ENCODE results near the gene TCEAL1. TPM values are rescaled to one million over a fixed set of nuclear protein-coding genes. Genes with fewer than 3 reads are reported as not detected.

Gene TCEAL1
- total RNA-seq, 1 experiment from 2014 or later: 4.9 TPM

DNA sequence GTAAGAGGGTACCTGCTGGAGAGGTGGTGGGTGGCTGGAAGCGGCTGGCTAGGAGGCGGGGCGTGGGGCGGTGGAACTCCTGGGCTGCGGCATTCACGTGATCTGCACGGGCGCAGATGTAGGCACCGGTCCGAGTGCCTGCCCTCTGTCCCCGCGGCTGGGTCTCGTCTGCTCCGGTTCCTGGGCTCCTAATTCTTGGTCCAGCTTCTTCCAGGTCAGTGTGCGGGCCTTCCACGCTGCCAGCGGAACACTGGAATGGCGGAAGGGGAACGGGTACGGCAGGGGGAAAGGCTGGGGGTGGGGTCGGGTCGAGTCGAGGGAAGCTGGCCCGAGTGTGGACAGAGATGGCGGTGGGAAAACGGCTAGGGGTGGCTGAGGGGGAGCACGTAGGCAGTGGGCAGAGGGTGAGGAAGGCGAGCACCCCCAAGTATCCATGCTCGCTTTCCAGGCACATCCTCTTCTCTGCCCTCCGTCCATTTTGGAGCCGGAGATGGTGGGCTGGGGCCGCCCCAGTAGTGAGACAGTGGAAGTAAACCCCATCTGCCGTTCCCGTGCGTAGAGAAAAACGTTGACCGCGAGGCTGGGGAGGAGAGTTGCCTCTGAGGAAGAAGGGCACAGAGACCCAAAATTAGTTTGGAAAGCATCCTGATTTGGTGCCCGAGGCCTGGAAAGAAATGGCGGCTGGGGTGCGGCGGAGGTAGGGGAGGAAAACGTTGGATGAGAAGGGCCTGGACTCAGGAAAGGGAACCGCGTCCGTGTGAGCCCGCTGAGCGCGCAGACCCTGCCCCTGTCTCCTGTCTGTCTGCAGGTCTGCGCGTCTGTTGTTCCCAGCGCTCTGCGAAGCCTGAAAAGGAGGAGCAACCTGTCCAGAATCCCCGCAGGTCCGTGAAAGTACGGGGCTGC lies 43.1 kb upstream of the TCEAL1 start, which contains the start of gene TCEAL4:
Gene TCEAL4 (plus strand): TSS at position 105 of the 903 bp plus-strand sequence. CDS start 1,161 bp downstream, outside the sequence.
- ChIA-PET CTCF (interaction anchor here (1.1 kb wide), 1 partner anchor 44 kb away, joined by 4 read pairs; no protein-coding TSS in a partner anchor), POLR2A (no interaction called here)
- H3K4me3 Mint-ChIP-seq: peak within 1 kb of the TSS; percentile 87
- TF ChIP-seq SP1 (CRISPR knock-in tag; conservative IDR thresholded peaks at IDR 0.05) (0 out of 2 replicates have a peak, but pooled peaks have one; percentile 30), MAX (CRISPR knock-in tag; IDR thresholded peaks at IDR 0.05) (0 out of 2 replicates have a peak, but pooled peaks have one; percentile 2), USF1 (CRISPR knock-in tag; IDR thresholded peaks at IDR 0.05) (0 out of 2 replicates have a peak, but pooled peaks have one; percentile 47), MLX (CRISPR knock-in tag; IDR thresholded peaks at IDR 0.05) (no peak)
- TF ChIP-seq, protein P1, sequence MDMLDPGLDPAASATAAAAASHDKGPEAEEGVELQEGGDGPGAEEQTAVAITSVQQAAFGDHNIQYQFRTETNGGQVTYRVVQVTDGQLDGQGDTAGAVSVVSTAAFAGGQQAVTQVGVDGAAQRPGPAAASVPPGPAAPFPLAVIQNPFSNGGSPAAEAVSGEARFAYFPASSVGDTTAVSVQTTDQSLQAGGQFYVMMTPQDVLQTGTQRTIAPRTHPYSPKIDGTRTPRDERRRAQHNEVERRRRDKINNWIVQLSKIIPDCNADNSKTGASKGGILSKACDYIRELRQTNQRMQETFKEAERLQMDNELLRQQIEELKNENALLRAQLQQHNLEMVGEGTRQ (CRISPR knock-in tag; IDR thresholded peaks at IDR 0.05): peak; percentile 77
- no peak within 1 kb of the TSS for H3K27ac Mint-ChIP-seq
- ATAC-seq: peak; percentile 94
- H3K9me3 Mint-ChIP-seq: 0 out of 2 replicates have a peak, but pooled peaks cover 3% of the 10 kb centered on the region
- peaks cover 9% of the 10 kb centered on the region for H3K4me1 Mint-ChIP-seq
- DNase-seq (ENCODE audit: low spot score): peak; percentile 49
- peaks cover 5% of the 10 kb centered on the region; the same call in 1 of the 2 replicates for H3K36me3 Mint-ChIP-seq
- H3K27me3 Mint-ChIP-seq (ENCODE audit: low read depth): peaks cover 23% of the 10 kb centered on the region

DNA sequence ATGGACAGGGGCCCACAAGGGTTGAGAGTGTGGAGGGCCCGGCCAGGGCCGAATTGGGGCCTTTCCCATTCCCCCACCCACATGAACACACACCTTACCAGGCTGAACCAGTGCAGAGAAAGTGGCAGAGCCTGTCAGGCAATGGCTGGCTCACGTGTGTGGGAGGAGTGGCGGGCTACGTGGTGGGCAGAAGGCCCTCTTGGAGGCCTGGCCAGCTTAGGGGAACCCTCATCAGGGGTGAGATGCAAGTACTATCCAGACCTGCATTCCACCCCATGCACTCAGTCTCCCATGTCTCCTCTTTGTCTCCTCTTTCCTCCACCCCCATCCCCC lies 42.5 kb upstream of the TCEAL1 start:
- H3K4me3 Mint-ChIP-seq: peak overlapping the region; percentile 87
- peak; percentile 11; the same call in 1 of the 2 replicates for ATAC-seq
- H3K27me3 Mint-ChIP-seq (ENCODE audit: low read depth): peaks cover 17% of the 10 kb centered on the region
- TF ChIP-seq NR2C2 (CRISPR knock-in tag; IDR thresholded peaks at IDR 0.05) (no peak), GABPB1 (CRISPR knock-in tag; IDR thresholded peaks at IDR 0.05) (no peak), ZMAT4 (CRISPR knock-in tag; IDR thresholded peaks at IDR 0.05) (no peak)
- TF ChIP-seq, protein P2, sequence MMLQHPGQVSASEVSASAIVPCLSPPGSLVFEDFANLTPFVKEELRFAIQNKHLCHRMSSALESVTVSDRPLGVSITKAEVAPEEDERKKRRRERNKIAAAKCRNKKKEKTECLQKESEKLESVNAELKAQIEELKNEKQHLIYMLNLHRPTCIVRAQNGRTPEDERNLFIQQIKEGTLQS (CRISPR knock-in tag; conservative IDR thresholded peaks at IDR 0.05): no peak
- TF ChIP-seq, protein P3, sequence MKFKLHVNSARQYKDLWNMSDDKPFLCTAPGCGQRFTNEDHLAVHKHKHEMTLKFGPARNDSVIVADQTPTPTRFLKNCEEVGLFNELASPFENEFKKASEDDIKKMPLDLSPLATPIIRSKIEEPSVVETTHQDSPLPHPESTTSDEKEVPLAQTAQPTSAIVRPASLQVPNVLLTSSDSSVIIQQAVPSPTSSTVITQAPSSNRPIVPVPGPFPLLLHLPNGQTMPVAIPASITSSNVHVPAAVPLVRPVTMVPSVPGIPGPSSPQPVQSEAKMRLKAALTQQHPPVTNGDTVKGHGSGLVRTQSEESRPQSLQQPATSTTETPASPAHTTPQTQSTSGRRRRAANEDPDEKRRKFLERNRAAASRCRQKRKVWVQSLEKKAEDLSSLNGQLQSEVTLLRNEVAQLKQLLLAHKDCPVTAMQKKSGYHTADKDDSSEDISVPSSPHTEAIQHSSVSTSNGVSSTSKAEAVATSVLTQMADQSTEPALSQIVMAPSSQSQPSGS (CRISPR knock-in tag; IDR thresholded peaks at IDR 0.05; ENCODE audit: borderline replicate concordance, low read depth): no peak
- 0 out of 2 replicates have a peak, but pooled peaks cover 3% of the 10 kb centered on the region for H3K9me3 Mint-ChIP-seq
- H3K4me1 Mint-ChIP-seq: peaks cover 9% of the 10 kb centered on the region
- ChIA-PET POLR2A (no interaction called here), CTCF (no interaction called here)
- DNase-seq (ENCODE audit: low spot score): no peak
- H3K27ac Mint-ChIP-seq: no peak overlapping the region
- peaks cover 5% of the 10 kb centered on the region; the same call in 1 of the 2 replicates for H3K36me3 Mint-ChIP-seq

DNA sequence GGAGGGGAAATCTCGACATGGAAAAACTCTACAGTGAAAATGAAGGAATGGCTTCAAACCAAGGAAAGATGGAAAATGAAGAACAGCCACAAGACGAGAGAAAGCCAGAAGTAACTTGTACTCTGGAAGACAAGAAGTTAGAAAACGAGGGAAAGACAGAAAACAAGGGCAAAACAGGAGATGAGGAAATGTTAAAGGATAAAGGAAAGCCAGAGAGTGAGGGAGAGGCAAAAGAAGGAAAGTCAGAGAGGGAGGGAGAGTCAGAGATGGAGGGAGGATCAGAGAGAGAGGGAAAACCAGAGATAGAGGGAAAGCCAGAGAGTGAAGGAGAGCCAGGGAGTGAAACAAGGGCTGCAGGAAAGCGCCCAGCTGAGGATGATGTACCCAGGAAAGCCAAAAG lies 42.1 kb upstream of the TCEAL1 start:
- CTCF ChIA-PET: no interaction called here
- Mint-ChIP-seq H3K36me3 (peaks cover 7% of the 10 kb centered on the region; the same call in 1 of the 2 replicates), H3K27me3 (ENCODE audit: low read depth) (peaks cover 13% of the 10 kb centered on the region; the same call in 1 of the 2 replicates), H3K4me3 (peak overlapping the region; percentile 87), H3K27ac (no peak overlapping the region), H3K9me3 (0 out of 2 replicates have a peak, but pooled peaks cover 3% of the 10 kb centered on the region), H3K4me1 (peaks cover 9% of the 10 kb centered on the region)
- ATAC-seq: no peak
- POLR2A ChIA-PET: no interaction called here
- DNase-seq (ENCODE audit: low spot score): no peak
- TF ChIP-seq ATF1 (CRISPR knock-in tag; IDR thresholded peaks at IDR 0.05) (no peak), PRDM15 (CRISPR knock-in tag; IDR thresholded peaks at IDR 0.05) (no peak), E2F5 (CRISPR knock-in tag; IDR thresholded peaks at IDR 0.05) (no peak), ZNF416 (CRISPR knock-in tag; IDR thresholded peaks at IDR 0.05) (no peak), PRRX2 (CRISPR knock-in tag; IDR thresholded peaks at IDR 0.05) (no peak), ZNF317 (CRISPR knock-in tag; IDR thresholded peaks at IDR 0.05; ENCODE audit: borderline replicate concordance, low read depth) (no peak)
- TF ChIP-seq, protein P3 (CRISPR knock-in tag; IDR thresholded peaks at IDR 0.05; ENCODE audit: borderline replicate concordance, low read depth): no peak
- TF ChIP-seq, protein P1 (CRISPR knock-in tag; IDR thresholded peaks at IDR 0.05): no peak
